Ishikawa (cell line): ENCODE results near the gene ITGA1.

Source experiments
- CEBPB ChIP-seq: IDR thresholded peaks from 2 replicates; pipeline ENCODE4 v1.6.1; 2012
- CREB1 ChIP-seq: IDR thresholded peaks from 2 replicates; pipeline ENCODE4 v1.6.1; 2012; ENCODE audit warnings: low read depth
- EP300 ChIP-seq: IDR thresholded peaks from 2 replicates; pipeline ENCODE4 v1.6.1; 2012; ENCODE audit warnings: borderline replicate concordance
- FOXM1 ChIP-seq: IDR thresholded peaks from 2 replicates; pipeline ENCODE4 v1.6.1; 2012; ENCODE audit warnings: low read depth, borderline replicate concordance
- MAX ChIP-seq: IDR thresholded peaks from 2 replicates; pipeline ENCODE4 v1.6.1; 2012
- NFIC ChIP-seq: IDR thresholded peaks from 2 replicates; pipeline ENCODE4 v1.6.1; 2012
- RAD21 ChIP-seq: IDR thresholded peaks from 2 replicates; pipeline ENCODE4 v1.6.1; 2012; ENCODE audit warnings: low read depth
- TAF1 ChIP-seq: IDR thresholded peaks from 2 replicates; pipeline ENCODE4 v1.6.1; 2012; ENCODE audit warnings: low read depth, mild to moderate bottlenecking
- TCF12 ChIP-seq: IDR thresholded peaks from 2 replicates; pipeline ENCODE4 v1.6.1; 2012; ENCODE audit warnings: low read depth
- YY1 ChIP-seq: IDR thresholded peaks from 2 replicates; pipeline ENCODE4 v1.6.1; 2012; ENCODE audit warnings: low read depth
- ZBTB7A ChIP-seq: IDR thresholded peaks from 2 replicates; pipeline ENCODE4 v1.6.1; 2012; ENCODE audit warnings: low read depth
- TF ChIP-seq, protein P1 (sequence below): IDR thresholded peaks from 2 replicates; pipeline ENCODE4 v1.6.1; 2012; ENCODE audit warnings: low read depth, mild to moderate bottlenecking
- TF ChIP-seq, protein P2 (sequence below): IDR thresholded peaks from 2 replicates; pipeline ENCODE4 v1.6.1; 2012

DNA sequence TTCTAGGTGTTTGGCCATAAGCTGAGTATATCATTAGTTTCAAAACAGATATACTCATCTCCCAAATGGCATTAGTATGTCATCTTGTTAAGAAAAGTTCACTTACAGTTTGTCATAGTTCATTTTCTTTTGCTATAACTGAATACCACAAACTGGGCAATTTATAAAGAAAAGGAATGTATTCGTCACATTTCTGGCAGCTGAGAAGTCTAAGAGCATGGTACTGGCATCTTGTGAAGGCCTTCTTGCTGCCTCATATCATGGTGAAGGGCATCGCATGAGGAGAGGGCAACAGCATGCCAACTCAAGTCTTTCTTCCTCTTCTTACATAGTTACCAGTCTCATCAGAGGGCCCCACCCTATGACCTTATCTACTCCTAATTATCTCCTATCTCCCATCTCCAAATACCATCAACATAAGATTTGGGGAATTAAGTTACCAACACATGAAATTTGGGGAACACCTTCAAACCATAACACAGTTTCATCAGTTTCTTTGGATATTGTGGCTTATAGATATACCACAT, 20.4 kb upstream of the ITGA1 start:
- TF ChIP-seq MAX (no peak), NFIC (no peak), EP300 (no peak), ZBTB7A (no peak), TAF1 (no peak), YY1 (no peak), TCF12 (no peak), RAD21 (no peak), CEBPB (no peak), CREB1 (no peak), FOXM1 (no peak)
- TF ChIP-seq, protein P1, sequence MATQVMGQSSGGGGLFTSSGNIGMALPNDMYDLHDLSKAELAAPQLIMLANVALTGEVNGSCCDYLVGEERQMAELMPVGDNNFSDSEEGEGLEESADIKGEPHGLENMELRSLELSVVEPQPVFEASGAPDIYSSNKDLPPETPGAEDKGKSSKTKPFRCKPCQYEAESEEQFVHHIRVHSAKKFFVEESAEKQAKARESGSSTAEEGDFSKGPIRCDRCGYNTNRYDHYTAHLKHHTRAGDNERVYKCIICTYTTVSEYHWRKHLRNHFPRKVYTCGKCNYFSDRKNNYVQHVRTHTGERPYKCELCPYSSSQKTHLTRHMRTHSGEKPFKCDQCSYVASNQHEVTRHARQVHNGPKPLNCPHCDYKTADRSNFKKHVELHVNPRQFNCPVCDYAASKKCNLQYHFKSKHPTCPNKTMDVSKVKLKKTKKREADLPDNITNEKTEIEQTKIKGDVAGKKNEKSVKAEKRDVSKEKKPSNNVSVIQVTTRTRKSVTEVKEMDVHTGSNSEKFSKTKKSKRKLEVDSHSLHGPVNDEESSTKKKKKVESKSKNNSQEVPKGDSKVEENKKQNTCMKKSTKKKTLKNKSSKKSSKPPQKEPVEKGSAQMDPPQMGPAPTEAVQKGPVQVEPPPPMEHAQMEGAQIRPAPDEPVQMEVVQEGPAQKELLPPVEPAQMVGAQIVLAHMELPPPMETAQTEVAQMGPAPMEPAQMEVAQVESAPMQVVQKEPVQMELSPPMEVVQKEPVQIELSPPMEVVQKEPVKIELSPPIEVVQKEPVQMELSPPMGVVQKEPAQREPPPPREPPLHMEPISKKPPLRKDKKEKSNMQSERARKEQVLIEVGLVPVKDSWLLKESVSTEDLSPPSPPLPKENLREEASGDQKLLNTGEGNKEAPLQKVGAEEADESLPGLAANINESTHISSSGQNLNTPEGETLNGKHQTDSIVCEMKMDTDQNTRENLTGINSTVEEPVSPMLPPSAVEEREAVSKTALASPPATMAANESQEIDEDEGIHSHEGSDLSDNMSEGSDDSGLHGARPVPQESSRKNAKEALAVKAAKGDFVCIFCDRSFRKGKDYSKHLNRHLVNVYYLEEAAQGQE = no peak
- TF ChIP-seq, protein P2, sequence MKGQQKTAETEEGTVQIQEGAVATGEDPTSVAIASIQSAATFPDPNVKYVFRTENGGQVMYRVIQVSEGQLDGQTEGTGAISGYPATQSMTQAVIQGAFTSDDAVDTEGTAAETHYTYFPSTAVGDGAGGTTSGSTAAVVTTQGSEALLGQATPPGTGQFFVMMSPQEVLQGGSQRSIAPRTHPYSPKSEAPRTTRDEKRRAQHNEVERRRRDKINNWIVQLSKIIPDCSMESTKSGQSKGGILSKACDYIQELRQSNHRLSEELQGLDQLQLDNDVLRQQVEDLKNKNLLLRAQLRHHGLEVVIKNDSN = no peak
